GM12878 (cell line): Measurements from ENCODE around the gene PRKAG2. TPM values are rescaled to one million over a fixed set of nuclear protein-coding genes. Genes with fewer than 3 reads are reported as not detected.

ENCODE experiments used
- ATAC-seq: fragments of 200-7000 bp; cut with Tn5 transposase; 3 replicates; pipeline ENCODE4 v1.9.1; 2020; ENCODE audit warnings: mild to moderate bottlenecking, moderate library complexity
- BruUV-seq: library from RNA; stranded (reverse); fragments of 400-500 nt; replicated peaks from 2 replicates; lab custom pipeline; 2021; lab: Mats Ljungman, UMichigan
- CTCF ChIA-PET: fragments of 300-600 bp; sonication (Branson Sonifier 250); formaldehyde crosslinking; extraction: SDS; loops from one replicate; lab custom pipeline; 2021; ENCODE audit warnings: inconsistent platforms; lab: Yijun Ruan, JAX
- POLR2A ChIA-PET: fragments of 350-600 bp; formaldehyde crosslinking; extraction: SDS; loops from one replicate; lab custom pipeline; 2021; ENCODE audit warnings: inconsistent platforms; lab: Charles Lee
- RAD21 ChIA-PET: fragments of 300-600 bp; sonication (Branson Sonifier 250); formaldehyde crosslinking; loops from one replicate; lab custom pipeline; 2023; ENCODE audit warnings: antibody characterized with exemption; ENCODE audit not compliant: unreplicated experiment; lab: Charles Lee
- SMC1A ChIA-PET: fragments of 300-600 bp; sonication (Branson Sonifier 250); formaldehyde crosslinking; loops from one replicate; lab custom pipeline; 2023; ENCODE audit not compliant: unreplicated experiment, uncharacterized antibody; lab: Charles Lee
- DNase-seq: peaks from one replicate; pipeline ENCODE4 v3.0.0-alpha.2; 2011; ENCODE audit warnings: low read depth, low spot score
- FAIRE-seq: peaks from 3 replicates; lab custom pipeline; 2011; peaks lifted over from hg19 to GRCh38; lab: Jason Lieb, UNC
- H2AFZ ChIP-seq: 2 replicates; pipeline ENCODE4 v1.6.0; 2011; ENCODE audit warnings: low read depth, low read length, control low read depth; ENCODE audit not compliant: control insufficient read depth
- H3K27ac ChIP-seq: 2 replicates; pipeline ENCODE4 v1.5.1; 2011; ENCODE audit warnings: control low read depth; ENCODE audit not compliant: control insufficient read depth, insufficient read depth
- H3K27me3 ChIP-seq, 2 experiments: replicated peaks in 1 of 2; 2 replicates each; pipeline versions ENCODE4 v1.6.0 to v1.6.1; 2011; ENCODE audit warnings: low read length in 1 of 2; ENCODE audit not compliant: control insufficient read depth in 2 of 2, insufficient read depth in 2 of 2
- H3K36me3 ChIP-seq, 2 experiments: 2 replicates each; pipeline ENCODE4 v1.5.1; 2011; ENCODE audit warnings: low read length in 1 of 2; ENCODE audit not compliant: control insufficient read depth in 2 of 2, insufficient read depth in 2 of 2
- H3K4me1 ChIP-seq: 2 replicates; pipeline ENCODE4 v1.6.1; 2011; ENCODE audit warnings: mild to moderate bottlenecking, low read length, moderate library complexity, mixed read lengths; ENCODE audit not compliant: control insufficient read depth, insufficient read depth
- H3K4me2 ChIP-seq: 2 replicates; pipeline ENCODE4 v1.6.0; 2011; ENCODE audit warnings: control low read depth; ENCODE audit not compliant: control insufficient read depth, insufficient read depth
- H3K4me3 ChIP-seq: fragments of 200-600 bp; sonication (generic); 2 replicates; pipeline ENCODE4 v1.5.1; 2016
- H3K79me2 ChIP-seq: 2 replicates; pipeline ENCODE4 v1.6.0; 2011; ENCODE audit warnings: low read length; ENCODE audit not compliant: control insufficient read depth, insufficient read depth
- H3K9ac ChIP-seq: 2 replicates; pipeline ENCODE4 v1.8.0; 2011; ENCODE audit warnings: low read length, control low read depth, mixed read lengths; ENCODE audit not compliant: control insufficient read depth, insufficient read depth
- H3K9me3 ChIP-seq: replicated peaks from 3 replicates; pipeline ENCODE4 v1.5.1; 2011; ENCODE audit warnings: mild to moderate bottlenecking, low read length; ENCODE audit not compliant: control insufficient read depth, insufficient read depth
- H4K20me1 ChIP-seq: 2 replicates; pipeline ENCODE4 v1.6.0; 2011; ENCODE audit not compliant: control insufficient read depth, insufficient read depth
- BHLHE40 ChIP-seq, 2 experiments: fragments of 450-650 bp in 1 of 2; IDR thresholded peaks; 2 replicates each; pipeline ENCODE4 v1.6.1; 2011 to 2017; ENCODE audit warnings: low read depth in 2 of 2, borderline replicate concordance in 1 of 2, improper control_type of control experiment in 1 of 2, low read length in 1 of 2, mild to moderate bottlenecking in 1 of 2
- CHD2 ChIP-seq: IDR thresholded peaks from 2 replicates; pipeline ENCODE4 v1.6.1; 2011; ENCODE audit warnings: low read depth, low read length, improper control_type of control experiment, borderline replicate concordance
- EP300 ChIP-seq, 2 experiments: fragments of 150-350 bp in 1 of 2; IDR thresholded peaks; 2 replicates each; pipeline ENCODE4 v1.6.1; 2011 to 2012; ENCODE audit warnings: low read depth in 2 of 2, low read length in 2 of 2, borderline replicate concordance in 1 of 2, improper control_type of control experiment in 1 of 2, inconsistent platforms in 1 of 2; ENCODE audit not compliant: control insufficient read depth in 1 of 2
- FOXM1 ChIP-seq: IDR thresholded peaks from 2 replicates; pipeline ENCODE4 v1.6.1; 2012; ENCODE audit warnings: low read depth, mild to moderate bottlenecking, inconsistent platforms, low read length, moderate library complexity
- KLF5 ChIP-seq: fragments of 450-650 bp; IDR thresholded peaks from 2 replicates; pipeline ENCODE4 v1.6.1; 2014; ENCODE audit warnings: mild to moderate bottlenecking; ENCODE audit not compliant: partially characterized antibody
- MEF2A ChIP-seq: IDR thresholded peaks from 2 replicates; pipeline ENCODE4 v1.6.1; 2011; ENCODE audit warnings: low read depth, mild to moderate bottlenecking, low read length, moderate library complexity; ENCODE audit not compliant: insufficient read depth
- SMAD1 ChIP-seq: fragments of 450-650 bp; IDR thresholded peaks from 2 replicates; pipeline ENCODE4 v1.6.1; 2018; ENCODE audit warnings: mild to moderate bottlenecking, low read depth; ENCODE audit not compliant: partially characterized antibody
- SUPT20H ChIP-seq: IDR thresholded peaks from 2 replicates; pipeline ENCODE4 v1.6.1; 2011; ENCODE audit warnings: low read depth, mild to moderate bottlenecking, low read length, moderate library complexity, borderline replicate concordance; ENCODE audit not compliant: control insufficient read depth
- WGBS: methylation state at CpG from one replicate; pipeline ENCODE4 v1.1.6; 2016; ENCODE audit warnings: low lambda C conversion rate; ENCODE audit not compliant: insufficient replicate concordance, insufficient coverage; ENCODE audit errors: missing lambda C conversion rate; 5-methylcytosine and 5-hydroxymethylcytosine counted together
- in situ Hi-C: fragments of 300-500 bp; cut with MboI; formaldehyde crosslinking; loops from 9 replicates; pipeline ENCODE4 v1.14.3; 2018; ENCODE audit warnings: mixed read lengths
- intact Hi-C: fragments of 100-400 bp; cut with micrococcal nuclease; formaldehyde crosslinking; loops from one replicate; pipeline ENCODE4 v1.14.2; 2022; ENCODE audit not compliant: unreplicated experiment
- polyA plus RNA-seq, 11 experiments: library from polyadenylated mRNA; depleted of rRNA in 4 of 11; unstranded in 6 of 11; stranded (reverse) in 5 of 11; fragments of >200 nt; fragmentation: Nextera tagmentation in 4 of 11; fragmentation: Illumina TruSeq in 1 of 11; extraction: Ambion mirVana in 4 of 11; extraction: Trizol in 1 of 11; gene quantifications; 1 replicate in 1 of 11; 2 replicates in 10 of 11; pipeline versions ENCODE4 v1.2.1 to v1.2.3, GENCODE V29; 2011 to 2016; ENCODE audit warnings: inconsistent platforms in 2 of 11, missing spikeins in 2 of 11, low read depth in 1 of 11
- total RNA-seq, 4 experiments: library from RNA; depleted of rRNA in 3 of 4; stranded (reverse); fragments of >200 nt in 3 of 4; fragmentation: Illumina TruSeq in 1 of 4; extraction: Trizol in 1 of 4; gene quantifications; 2 replicates each; pipeline versions ENCODE4 v1.2.1 to v1.2.3, GENCODE V29; 2013 to 2021
- TF ChIP-seq, protein P1 (sequence below): fragments of 450-650 bp; IDR thresholded peaks from 2 replicates; pipeline ENCODE4 v1.6.1; 2016; ENCODE audit warnings: mild to moderate bottlenecking
- TF ChIP-seq, protein P2 (sequence below): fragments of 450-650 bp; IDR thresholded peaks from 2 replicates; pipeline ENCODE4 v1.6.1; 2018; ENCODE audit warnings: mild to moderate bottlenecking, low read depth, moderate library complexity; ENCODE audit not compliant: partially characterized antibody
- TF ChIP-seq, protein P3 (sequence below): IDR thresholded peaks from 2 replicates; pipeline ENCODE4 v1.6.1; 2012; ENCODE audit warnings: mild to moderate bottlenecking, low read depth, low read length
- TF ChIP-seq, protein P4 (sequence below): IDR thresholded peaks from 2 replicates; pipeline ENCODE4 v1.6.1; 2011; ENCODE audit warnings: borderline replicate concordance, low read depth, mild to moderate bottlenecking, moderate library complexity, mixed read lengths, low read length; ENCODE audit not compliant: insufficient read depth; ENCODE audit errors: extremely low read length

The PRKAG2 gene
- total and polyA plus RNA-seq, 10 of the 15 experiments (the other 5 are each of a cell fraction or from before 2014, with no cell fraction given), result 3.4 to 8.9 (median 6.8) TPM

DNA sequence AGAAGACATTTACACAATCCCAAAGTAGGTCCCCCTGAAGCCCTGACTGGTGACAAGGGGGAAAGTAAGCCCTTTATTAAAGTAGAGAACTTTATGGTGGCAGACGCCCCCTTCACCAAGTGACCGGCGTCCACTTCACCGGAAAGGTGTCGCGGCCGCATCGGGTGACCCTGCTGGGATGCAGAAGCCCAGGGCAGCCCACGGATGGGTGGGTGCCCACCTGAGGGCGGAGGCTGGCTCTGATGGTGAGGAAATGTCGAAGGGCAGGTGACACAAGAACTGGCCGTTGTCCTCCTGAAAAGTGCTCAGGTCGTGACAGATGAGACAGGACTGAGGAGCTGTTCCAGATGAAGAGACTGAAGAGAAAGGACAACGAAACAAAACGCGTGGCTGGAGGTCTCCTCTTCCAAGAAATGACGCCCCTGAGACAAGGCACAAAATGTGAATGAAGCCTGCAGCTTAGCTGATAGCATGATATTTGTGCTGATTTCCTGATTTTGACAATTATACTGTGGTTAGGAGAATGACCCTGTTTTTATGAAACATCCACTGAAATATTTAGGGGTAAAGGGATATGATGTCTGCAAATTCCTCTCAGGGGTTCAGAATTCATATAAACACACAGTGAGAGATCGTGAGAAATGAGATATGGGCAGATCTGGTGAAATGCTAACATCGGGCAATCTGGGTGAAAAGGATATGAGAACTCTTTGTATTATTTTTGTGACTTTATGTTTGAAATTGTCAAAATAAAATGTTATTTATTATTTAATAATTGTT, 123.9 kb downstream of the PRKAG2 start:
- ChIA-PET RAD21 (no interaction called here), CTCF (interaction anchor here (1.1 to 1.4 kb wide), 4 partner anchors 15 to 183 kb away, joined by 3 to 7 read pairs (median 4); no protein-coding TSS in a partner anchor), POLR2A (no interaction called here), SMC1A (no interaction called here)
- Histone ChIP-seq H3K27ac (no peak overlapping the region), H3K36me3 (no peaks in the 10 kb centered on the region), H3K4me1 (no peaks in the 10 kb centered on the region), H3K9me3 (no peaks in the 10 kb centered on the region), H3K9ac (no peak overlapping the region), H3K79me2 (no peaks in the 10 kb centered on the region), H3K4me3 (no peak overlapping the region), H2AFZ (no peak overlapping the region), H3K4me2 (no peak overlapping the region), H3K27me3 (no peaks in the 10 kb centered on the region; a peak in 1 of 4 replicates), H4K20me1 (no peaks in the 10 kb centered on the region)
- no peak for FAIRE-seq
- in situ Hi-C loops (loop anchor here (5.0 kb wide), 1 partner anchor 386 kb away; no protein-coding TSS in a partner anchor), intact Hi-C loops (no loop called here)
- no TSS peak for BruUV-seq
- no peak for ATAC-seq
- DNase-seq, result no peak
- 82% methylated on average over 19 of the region's 19 CpGs for WGBS
- TF ChIP-seq SUPT20H (no peak), BHLHE40 (IDR thresholded peaks at IDR 0.05; ENCODE audit: borderline replicate concordance in 1 of 2, low read depth in 2 of 2, low read length in 1 of 2) (no peak), EP300 (IDR thresholded peaks at IDR 0.05; ENCODE audit: borderline replicate concordance in 1 of 2, control insufficient read depth in 1 of 2, low read depth in 2 of 2, low read length in 2 of 2) (no peak), FOXM1 (no peak), CHD2 (no peak), SMAD1 (no peak), KLF5 (no peak), MEF2A (no peak)
- TF ChIP-seq, protein P1, sequence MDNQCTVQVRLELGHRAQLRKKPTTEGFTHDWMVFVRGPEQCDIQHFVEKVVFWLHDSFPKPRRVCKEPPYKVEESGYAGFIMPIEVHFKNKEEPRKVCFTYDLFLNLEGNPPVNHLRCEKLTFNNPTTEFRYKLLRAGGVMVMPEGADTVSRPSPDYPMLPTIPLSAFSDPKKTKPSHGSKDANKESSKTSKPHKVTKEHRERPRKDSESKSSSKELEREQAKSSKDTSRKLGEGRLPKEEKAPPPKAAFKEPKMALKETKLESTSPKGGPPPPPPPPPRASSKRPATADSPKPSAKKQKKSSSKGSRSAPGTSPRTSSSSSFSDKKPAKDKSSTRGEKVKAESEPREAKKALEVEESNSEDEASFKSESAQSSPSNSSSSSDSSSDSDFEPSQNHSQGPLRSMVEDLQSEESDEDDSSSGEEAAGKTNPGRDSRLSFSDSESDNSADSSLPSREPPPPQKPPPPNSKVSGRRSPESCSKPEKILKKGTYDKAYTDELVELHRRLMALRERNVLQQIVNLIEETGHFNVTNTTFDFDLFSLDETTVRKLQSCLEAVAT, result no peak
- TF ChIP-seq, protein P2, sequence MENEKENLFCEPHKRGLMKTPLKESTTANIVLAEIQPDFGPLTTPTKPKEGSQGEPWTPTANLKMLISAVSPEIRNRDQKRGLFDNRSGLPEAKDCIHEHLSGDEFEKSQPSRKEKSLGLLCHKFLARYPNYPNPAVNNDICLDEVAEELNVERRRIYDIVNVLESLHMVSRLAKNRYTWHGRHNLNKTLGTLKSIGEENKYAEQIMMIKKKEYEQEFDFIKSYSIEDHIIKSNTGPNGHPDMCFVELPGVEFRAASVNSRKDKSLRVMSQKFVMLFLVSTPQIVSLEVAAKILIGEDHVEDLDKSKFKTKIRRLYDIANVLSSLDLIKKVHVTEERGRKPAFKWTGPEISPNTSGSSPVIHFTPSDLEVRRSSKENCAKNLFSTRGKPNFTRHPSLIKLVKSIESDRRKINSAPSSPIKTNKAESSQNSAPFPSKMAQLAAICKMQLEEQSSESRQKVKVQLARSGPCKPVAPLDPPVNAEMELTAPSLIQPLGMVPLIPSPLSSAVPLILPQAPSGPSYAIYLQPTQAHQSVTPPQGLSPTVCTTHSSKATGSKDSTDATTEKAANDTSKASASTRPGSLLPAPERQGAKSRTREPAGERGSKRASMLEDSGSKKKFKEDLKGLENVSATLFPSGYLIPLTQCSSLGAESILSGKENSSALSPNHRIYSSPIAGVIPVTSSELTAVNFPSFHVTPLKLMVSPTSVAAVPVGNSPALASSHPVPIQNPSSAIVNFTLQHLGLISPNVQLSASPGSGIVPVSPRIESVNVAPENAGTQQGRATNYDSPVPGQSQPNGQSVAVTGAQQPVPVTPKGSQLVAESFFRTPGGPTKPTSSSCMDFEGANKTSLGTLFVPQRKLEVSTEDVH, result no peak
- TF ChIP-seq, protein P3, sequence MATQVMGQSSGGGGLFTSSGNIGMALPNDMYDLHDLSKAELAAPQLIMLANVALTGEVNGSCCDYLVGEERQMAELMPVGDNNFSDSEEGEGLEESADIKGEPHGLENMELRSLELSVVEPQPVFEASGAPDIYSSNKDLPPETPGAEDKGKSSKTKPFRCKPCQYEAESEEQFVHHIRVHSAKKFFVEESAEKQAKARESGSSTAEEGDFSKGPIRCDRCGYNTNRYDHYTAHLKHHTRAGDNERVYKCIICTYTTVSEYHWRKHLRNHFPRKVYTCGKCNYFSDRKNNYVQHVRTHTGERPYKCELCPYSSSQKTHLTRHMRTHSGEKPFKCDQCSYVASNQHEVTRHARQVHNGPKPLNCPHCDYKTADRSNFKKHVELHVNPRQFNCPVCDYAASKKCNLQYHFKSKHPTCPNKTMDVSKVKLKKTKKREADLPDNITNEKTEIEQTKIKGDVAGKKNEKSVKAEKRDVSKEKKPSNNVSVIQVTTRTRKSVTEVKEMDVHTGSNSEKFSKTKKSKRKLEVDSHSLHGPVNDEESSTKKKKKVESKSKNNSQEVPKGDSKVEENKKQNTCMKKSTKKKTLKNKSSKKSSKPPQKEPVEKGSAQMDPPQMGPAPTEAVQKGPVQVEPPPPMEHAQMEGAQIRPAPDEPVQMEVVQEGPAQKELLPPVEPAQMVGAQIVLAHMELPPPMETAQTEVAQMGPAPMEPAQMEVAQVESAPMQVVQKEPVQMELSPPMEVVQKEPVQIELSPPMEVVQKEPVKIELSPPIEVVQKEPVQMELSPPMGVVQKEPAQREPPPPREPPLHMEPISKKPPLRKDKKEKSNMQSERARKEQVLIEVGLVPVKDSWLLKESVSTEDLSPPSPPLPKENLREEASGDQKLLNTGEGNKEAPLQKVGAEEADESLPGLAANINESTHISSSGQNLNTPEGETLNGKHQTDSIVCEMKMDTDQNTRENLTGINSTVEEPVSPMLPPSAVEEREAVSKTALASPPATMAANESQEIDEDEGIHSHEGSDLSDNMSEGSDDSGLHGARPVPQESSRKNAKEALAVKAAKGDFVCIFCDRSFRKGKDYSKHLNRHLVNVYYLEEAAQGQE, result no peak
- TF ChIP-seq, protein P4, sequence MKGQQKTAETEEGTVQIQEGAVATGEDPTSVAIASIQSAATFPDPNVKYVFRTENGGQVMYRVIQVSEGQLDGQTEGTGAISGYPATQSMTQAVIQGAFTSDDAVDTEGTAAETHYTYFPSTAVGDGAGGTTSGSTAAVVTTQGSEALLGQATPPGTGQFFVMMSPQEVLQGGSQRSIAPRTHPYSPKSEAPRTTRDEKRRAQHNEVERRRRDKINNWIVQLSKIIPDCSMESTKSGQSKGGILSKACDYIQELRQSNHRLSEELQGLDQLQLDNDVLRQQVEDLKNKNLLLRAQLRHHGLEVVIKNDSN, result no peak
